Subcutaneous abdominal adipose tissue (tissue), 5 donors: ENCODE measurements around the gene ELFN1.
"Not testable (repeated sequence)": the region's sequence is repeated elsewhere in the genome, so short reads cannot be mapped to it uniquely, and the experiment has no call there.

Experiments
- H3K27ac ChIP-seq: one replicate; pipeline ENCODE4 v1.7.0; 2013; ENCODE audit warnings: low read depth, mild to moderate bottlenecking, inconsistent platforms, low read length, moderate library complexity
- H3K27me3 ChIP-seq, 5 donors: one replicate each; pipeline ENCODE4 v1.7.0; 2013; ENCODE audit warnings: low read length in 5 of 5, inconsistent platforms in 1 of 5; ENCODE audit not compliant: control insufficient read depth in 5 of 5, insufficient read depth in 4 of 5
- H3K36me3 ChIP-seq, 5 donors: one replicate each; pipeline ENCODE4 v1.7.0; 2013; ENCODE audit warnings: low read length in 5 of 5; ENCODE audit not compliant: control insufficient read depth in 5 of 5, insufficient read depth in 5 of 5
- H3K4me1 ChIP-seq, 5 donors: one replicate each; pipeline ENCODE4 v1.7.0; 2013; ENCODE audit warnings: low read length in 5 of 5, mild to moderate bottlenecking in 3 of 5, moderate library complexity in 1 of 5; ENCODE audit not compliant: control insufficient read depth in 5 of 5, insufficient read depth in 5 of 5
- H3K4me3 ChIP-seq, 5 donors: one replicate each; pipeline ENCODE4 v1.7.0; 2013; ENCODE audit warnings: low read length in 5 of 5, low read depth in 1 of 5
- H3K9ac ChIP-seq, 5 donors: one replicate each; pipeline ENCODE4 v1.7.0; 2013; ENCODE audit warnings: low read length in 5 of 5, mild to moderate bottlenecking in 4 of 5, moderate library complexity in 3 of 5
- H3K9me3 ChIP-seq, 5 donors: one replicate each; pipeline ENCODE4 v1.7.0; 2013; ENCODE audit warnings: low read length in 5 of 5; ENCODE audit not compliant: control insufficient read depth in 5 of 5
- donor health status: healthy.
- donor health status: healthy.
- donor health status: healthy.
- donor health status: healthy.
- donor health status: healthy.

ELFN1 gene

DNA sequence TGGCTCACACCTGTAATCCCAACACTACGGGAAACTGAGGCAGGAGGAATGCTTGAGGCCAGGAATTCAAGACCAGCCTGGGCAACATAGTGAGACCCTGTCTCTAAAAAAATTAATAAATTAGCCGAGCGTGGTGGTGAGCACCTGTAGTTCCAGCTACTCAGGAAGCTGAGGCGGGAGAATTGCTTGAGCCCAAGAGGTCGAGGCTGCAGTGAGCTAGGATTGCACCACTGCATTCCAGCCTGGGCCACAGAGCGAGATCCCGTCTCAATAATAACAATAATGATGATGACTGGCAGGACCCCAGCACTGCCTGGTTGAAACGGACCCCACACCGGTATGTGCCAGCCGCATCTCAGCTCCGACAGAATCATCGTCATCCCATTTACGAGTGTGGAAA lies 93.0 kb downstream of the ELFN1 start:
- Histone ChIP-seq H3K9me3 (peaks cover 0 to 17% (median 8%) of the 10 kb centered on the region in 5 donors), H3K36me3 (no peaks in the 10 kb centered on the region), H3K4me3 (no peak overlapping the region), H3K4me1 (peaks cover 0 to 2% (median 0%) of the 10 kb centered on the region in 5 donors), H3K9ac (no peak overlapping the region), H3K27ac (no peak overlapping the region), H3K27me3 (peaks cover 9 to 18% (median 13%) of the 10 kb centered on the region in 5 donors)

DNA sequence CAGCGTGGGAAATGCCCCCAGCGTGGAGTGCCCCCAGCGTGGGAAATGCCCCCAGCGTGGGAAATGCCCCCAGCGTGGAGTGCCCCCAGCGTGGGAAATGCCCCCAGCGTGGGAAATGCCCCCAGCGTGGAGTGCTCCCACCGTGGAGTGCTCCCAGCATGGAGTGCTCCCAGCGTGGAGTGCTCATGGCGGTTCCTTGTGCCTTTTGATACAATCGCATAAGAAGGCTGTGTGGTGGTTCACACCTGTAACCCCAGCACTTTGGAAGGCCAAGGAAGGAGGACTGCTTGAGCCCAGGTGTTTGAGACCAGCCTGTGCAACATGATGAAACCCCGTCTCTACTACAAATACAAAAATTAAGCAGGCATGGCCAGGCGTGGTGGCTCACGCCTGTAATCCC lies 93.8 kb downstream of the ELFN1 start:
- H3K27ac ChIP-seq, H3K9ac ChIP-seq, H3K4me1 ChIP-seq, H3K36me3 ChIP-seq, H3K4me3 ChIP-seq: not testable (repeated sequence)
- H3K9me3 ChIP-seq = peaks cover 0 to 17% (median 8%) of the 10 kb centered on the region in 5 donors
- peaks cover 4 to 13% (median 8%) of the 10 kb centered on the region in 5 donors for H3K27me3 ChIP-seq

DNA sequence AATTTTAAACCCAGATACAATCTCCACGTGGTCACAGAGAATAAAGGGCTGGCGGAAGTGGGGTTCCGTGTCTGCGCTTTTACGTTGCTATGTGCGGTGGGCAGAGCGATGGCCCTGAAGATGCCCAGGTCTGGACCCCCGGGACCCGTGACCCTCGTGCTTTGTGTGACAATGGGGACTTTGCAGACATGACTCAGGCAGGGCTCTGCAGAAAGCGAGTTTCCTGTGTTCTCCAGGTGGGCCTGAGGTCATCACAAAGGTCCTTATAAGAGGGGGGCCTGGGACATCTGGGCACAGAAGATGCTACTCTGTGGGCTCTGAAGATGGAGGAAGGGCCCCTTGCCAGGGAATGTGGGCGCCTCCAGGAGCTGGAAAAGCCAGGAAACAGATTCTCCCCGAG lies 95.3 kb downstream of the ELFN1 start:
- H3K4me1 ChIP-seq = peaks cover 0 to 2% (median 0%) of the 10 kb centered on the region in 5 donors
- no peak overlapping the region for H3K27ac ChIP-seq
- peaks cover 0 to 17% (median 8%) of the 10 kb centered on the region in 5 donors for H3K9me3 ChIP-seq
- H3K27me3 ChIP-seq = peaks cover 0 to 13% (median 4%) of the 10 kb centered on the region in 5 donors
- H3K9ac ChIP-seq = no peak overlapping the region
- no peaks in the 10 kb centered on the region for H3K36me3 ChIP-seq
- no peak overlapping the region for H3K4me3 ChIP-seq

DNA sequence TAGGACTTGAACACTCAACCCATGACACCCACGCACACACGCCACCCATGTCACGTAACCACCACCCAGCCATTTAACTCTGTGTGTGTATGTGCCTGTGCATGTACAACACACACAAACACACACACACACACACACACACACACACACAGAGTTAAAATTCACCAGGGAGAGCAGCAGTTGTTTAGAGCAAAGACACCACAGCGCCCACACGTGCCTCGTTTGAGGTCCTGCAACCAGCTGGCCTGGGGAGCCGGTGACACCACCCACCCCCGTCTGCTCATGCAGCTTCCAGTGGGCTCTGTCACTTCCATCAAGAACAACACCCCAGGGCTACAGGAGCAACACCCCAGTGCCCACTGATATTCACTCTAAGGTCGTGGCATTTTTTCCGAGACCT lies 97.4 kb downstream of the ELFN1 start:
- Histone ChIP-seq H3K27me3 (peaks cover 0 to 9% (median 4%) of the 10 kb centered on the region in 5 donors), H3K27ac (no peak overlapping the region), H3K36me3 (no peaks in the 10 kb centered on the region), H3K9me3 (peaks cover 0 to 11% (median 6%) of the 10 kb centered on the region in 5 donors), H3K4me3 (no peak overlapping the region), H3K4me1 (peaks cover 0 to 2% (median 0%) of the 10 kb centered on the region in 5 donors), H3K9ac (no peak overlapping the region)

DNA sequence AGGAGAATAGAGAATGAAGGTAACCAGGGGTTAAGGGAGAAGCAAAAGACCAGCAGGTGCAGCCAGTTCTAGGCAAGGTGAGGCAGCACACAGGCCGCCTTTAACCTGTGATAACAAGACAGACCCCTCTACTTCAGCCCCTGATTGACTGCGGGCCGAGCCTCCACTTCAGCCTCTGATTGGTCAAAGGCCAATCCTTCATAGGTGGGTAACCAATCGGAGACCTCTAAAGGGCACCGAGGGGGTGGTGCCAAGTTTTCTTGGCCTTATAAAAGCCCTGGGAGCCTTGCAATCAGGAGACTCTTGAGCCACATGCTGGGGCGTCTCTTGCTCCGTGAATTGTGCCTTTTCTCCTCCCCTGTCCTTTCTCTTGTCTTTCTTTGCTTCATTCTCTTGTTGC lies 98.8 kb downstream of the ELFN1 start:
- Histone ChIP-seq H3K4me1 (peaks cover 0 to 2% (median 0%) of the 10 kb centered on the region in 5 donors), H3K27ac (no peak overlapping the region)

DNA sequence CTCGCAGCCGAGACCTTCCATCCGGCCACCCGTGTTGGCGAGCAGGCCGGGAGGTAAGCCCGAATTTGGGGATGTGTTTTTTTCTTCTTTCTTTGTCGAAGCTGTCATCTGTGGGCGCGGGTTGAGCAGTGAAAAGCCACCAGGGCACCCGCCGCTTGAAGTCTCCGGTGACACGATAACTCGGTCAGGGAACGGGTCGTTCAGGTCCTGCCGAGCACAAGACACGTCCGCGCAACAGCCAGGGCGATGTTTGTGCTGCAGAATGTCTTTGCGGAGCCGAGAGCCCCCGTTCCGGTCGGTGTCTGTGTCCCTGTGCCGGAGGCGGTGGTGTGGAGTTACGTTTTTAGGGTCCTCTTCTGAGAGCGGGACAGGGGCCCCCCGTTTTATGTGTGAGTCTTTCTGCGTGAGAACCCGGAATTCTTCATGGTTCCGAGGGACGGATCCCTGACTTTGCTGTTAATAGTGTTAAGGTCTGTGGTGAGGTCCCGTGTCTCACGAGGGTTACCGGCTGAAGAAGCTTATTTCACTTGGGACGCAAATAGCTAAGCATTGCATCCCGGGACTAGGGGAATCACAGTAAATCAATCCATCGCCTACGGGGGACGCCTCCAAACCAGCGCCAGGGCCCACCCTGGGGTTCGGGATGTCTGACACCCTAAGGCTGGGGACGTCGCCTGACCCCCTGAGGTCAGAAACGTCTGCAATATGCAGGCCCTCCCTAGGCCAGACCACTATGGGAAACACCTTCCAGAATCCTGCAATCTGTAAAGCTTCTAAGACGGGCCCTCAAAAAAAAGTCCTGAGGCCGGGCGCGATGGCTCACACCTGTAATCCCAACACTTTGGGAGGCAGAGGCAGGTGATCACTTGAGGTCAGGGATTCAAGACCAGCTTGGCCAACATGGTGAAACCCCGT lies 99.5 kb downstream of the ELFN1 start:
- Histone ChIP-seq H3K27ac (no peak overlapping the region), H3K36me3 (no peaks in the 10 kb centered on the region), H3K9ac (no peak overlapping the region), H3K27me3 (peaks cover 0 to 7% (median 4%) of the 10 kb centered on the region in 5 donors), H3K4me1 (no peaks in the 10 kb centered on the region), H3K9me3 (peaks cover 0 to 2% (median 0%) of the 10 kb centered on the region in 5 donors), H3K4me3 (no peak overlapping the region)

More for the DNA sequence above, 98.8 kb downstream of the ELFN1 start:
- Histone ChIP-seq H3K27me3 (peaks cover 0 to 7% (median 4%) of the 10 kb centered on the region in 5 donors), H3K9me3 (peaks cover 0 to 5% (median 2%) of the 10 kb centered on the region in 5 donors), H3K4me3 (no peak overlapping the region), H3K9ac (no peak overlapping the region), H3K36me3 (no peaks in the 10 kb centered on the region)

DNA sequence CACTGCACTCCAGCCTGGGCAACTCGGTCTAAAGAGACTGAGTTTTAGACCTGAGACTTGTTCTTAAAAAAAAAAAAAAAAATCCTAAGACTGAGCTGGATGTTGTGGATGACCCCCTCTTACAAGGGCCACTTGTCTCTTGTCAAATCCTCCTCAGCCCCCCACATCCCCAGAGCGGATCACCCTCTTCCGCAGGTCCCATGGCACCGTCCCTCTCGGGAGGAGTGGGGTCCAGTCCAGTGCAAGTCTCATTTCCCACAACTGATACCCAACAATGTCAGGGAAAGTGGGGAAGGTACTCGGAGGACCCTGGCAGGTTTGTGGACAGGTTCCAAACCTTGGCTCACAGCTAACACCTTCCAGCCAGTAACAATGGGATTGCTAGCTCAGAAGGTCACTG lies 100.3 kb downstream of the ELFN1 start:
- no peak overlapping the region for H3K4me3 ChIP-seq
- H3K9ac ChIP-seq = no peak overlapping the region
- peaks cover 0 to 4% (median under 1%) of the 10 kb centered on the region in 5 donors for H3K9me3 ChIP-seq
- peaks cover 0 to 7% (median 4%) of the 10 kb centered on the region in 5 donors for H3K27me3 ChIP-seq
- H3K27ac ChIP-seq = no peak overlapping the region
- H3K36me3 ChIP-seq = no peaks in the 10 kb centered on the region
- H3K4me1 ChIP-seq = no peaks in the 10 kb centered on the region

DNA sequence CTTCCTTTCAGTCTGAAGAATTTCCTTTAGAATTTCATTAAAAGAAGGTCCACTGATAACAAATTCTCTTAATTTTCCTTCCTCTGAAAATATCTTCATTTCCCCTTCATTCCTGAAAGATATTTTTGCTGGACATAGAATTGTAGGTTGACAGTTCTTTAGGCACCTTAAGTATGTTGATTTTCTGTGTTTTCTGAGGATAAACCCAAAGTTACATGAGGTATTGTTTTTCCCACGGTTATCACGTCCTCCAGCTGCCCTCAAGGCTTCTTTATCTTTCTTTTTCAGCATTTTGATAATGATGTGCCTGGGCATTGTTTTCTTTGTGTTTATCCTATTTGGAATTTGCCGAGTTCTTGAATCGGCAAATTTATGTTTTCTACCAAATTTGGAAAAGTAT lies 105.3 kb downstream of the ELFN1 start:
- H3K9ac ChIP-seq = no peak overlapping the region
- no peaks in the 10 kb centered on the region for H3K36me3 ChIP-seq
- no peak overlapping the region for H3K4me3 ChIP-seq
- peaks cover 4 to 9% (median 6%) of the 10 kb centered on the region in 5 donors for H3K9me3 ChIP-seq
- no peak overlapping the region for H3K27ac ChIP-seq
- H3K27me3 ChIP-seq = peaks cover 0 to 3% (median 2%) of the 10 kb centered on the region in 5 donors
- H3K4me1 ChIP-seq = no peaks in the 10 kb centered on the region

DNA sequence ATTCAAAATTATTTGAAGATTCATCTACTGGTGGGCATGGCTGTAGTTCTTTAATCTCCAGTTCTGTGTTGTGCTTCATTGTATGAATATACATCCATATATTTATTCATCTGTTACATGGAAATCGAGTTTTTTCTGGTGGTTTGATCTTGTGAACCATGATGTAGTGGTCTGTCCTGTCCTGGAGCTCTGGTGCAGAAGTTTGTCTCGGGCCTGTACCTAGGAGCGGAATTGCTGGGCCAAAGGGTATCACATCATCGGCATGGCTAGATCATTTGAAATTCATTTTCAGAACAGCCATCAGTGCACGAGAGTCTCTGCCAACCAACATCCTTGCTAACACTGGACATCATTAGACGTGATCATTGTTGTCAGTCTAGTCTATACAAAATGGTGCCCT lies 107.0 kb downstream of the ELFN1 start:
- H3K9ac ChIP-seq = no peak overlapping the region
- H3K27ac ChIP-seq = no peak overlapping the region
- H3K27me3 ChIP-seq = peaks cover 0 to 3% (median 2%) of the 10 kb centered on the region in 5 donors
- H3K9me3 ChIP-seq = peaks cover 4 to 9% (median 6%) of the 10 kb centered on the region in 5 donors
- no peaks in the 10 kb centered on the region for H3K4me1 ChIP-seq
- no peak overlapping the region for H3K4me3 ChIP-seq
- H3K36me3 ChIP-seq = no peaks in the 10 kb centered on the region

DNA sequence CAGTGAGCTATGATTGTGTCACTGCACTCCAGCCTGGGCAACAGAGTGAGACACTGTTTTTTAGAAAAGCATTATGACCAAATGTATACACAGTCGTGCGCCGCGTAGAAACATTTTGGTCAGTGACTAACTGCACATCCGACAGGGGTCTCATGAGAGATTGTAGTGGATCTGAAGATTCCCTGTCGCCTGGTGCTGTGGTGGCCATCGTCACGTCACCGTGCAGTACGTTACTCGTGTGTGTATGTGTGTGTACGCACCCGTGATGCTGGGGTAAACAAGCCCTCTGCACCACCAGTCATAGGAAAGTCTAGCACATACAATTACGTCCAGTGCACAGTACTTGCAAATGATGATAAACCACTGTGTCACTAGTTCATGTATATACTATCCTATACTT lies 109.4 kb downstream of the ELFN1 start:
- Histone ChIP-seq H3K4me3 (no peak overlapping the region), H3K27me3 (peaks cover 0 to 3% (median 2%) of the 10 kb centered on the region in 5 donors), H3K36me3 (no peaks in the 10 kb centered on the region), H3K4me1 (no peaks in the 10 kb centered on the region), H3K27ac (no peak overlapping the region), H3K9me3 (peaks cover 4 to 8% (median 6%) of the 10 kb centered on the region in 5 donors), H3K9ac (no peak overlapping the region)
